HFF-Myc (cell line): Measurements from ENCODE around the gene LRRFIP2.
"Not testable (repeated sequence)": the region's sequence is repeated elsewhere in the genome, so short reads cannot be mapped to it uniquely, and the experiment has no call there.

Experiments
- DNase-seq: peaks from one replicate; pipeline ENCODE4 v3.0.0-alpha.2; 2011; ENCODE audit warnings: low read depth; ENCODE audit errors: extremely low read depth
- H3K4me3 ChIP-seq: replicated peaks from 2 replicates; pipeline ENCODE4 v1.5.1; 2011; ENCODE audit warnings: low read depth, mild to moderate bottlenecking, control low read depth, low read length
- TF ChIP-seq, protein P1 (sequence below): IDR thresholded peaks from 2 replicates; pipeline ENCODE4 v1.5.1; 2012; ENCODE audit warnings: mild to moderate bottlenecking, low read depth, low read length, control low read depth; ENCODE audit errors: missing control alignments

The LRRFIP2 gene, protein sequence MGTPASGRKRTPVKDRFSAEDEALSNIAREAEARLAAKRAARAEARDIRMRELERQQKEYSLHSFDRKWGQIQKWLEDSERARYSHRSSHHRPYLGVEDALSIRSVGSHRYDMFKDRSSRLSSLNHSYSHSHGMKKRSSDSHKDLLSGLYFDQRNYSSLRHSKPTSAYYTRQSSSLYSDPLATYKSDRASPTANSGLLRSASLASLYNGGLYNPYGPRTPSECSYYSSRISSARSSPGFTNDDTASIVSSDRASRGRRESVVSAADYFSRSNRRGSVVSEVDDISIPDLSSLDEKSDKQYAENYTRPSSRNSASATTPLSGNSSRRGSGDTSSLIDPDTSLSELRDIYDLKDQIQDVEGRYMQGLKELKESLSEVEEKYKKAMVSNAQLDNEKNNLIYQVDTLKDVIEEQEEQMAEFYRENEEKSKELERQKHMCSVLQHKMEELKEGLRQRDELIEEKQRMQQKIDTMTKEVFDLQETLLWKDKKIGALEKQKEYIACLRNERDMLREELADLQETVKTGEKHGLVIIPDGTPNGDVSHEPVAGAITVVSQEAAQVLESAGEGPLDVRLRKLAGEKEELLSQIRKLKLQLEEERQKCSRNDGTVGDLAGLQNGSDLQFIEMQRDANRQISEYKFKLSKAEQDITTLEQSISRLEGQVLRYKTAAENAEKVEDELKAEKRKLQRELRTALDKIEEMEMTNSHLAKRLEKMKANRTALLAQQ

DNA sequence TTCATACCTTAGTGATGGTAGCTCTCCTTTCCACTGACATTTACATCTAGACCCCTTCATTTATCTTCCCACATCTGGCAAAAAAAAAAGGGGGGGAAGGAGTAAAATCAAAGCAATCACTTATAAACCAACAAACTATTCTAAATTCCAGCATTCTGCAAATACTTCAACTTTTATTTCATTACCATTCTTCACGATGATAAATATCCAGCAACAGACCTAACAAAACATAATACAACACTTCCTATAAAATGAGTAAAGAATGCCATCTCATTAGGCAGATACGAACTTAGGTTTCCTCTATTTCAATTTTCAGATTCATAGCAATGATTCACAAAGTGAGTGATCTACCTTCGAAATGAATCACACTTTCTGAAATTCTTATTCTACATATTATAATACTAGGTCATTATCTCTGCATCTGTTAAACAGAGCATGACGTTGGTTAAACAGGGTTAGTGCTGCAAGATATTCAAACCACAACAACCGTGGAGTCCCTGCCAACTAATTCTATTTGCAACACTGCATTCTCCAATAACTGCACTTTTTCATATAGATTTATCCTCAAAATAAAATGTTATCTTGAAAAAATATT, at the start of gene LRRFIP2:
Gene LRRFIP2, minus strand, starts transcription at position 51 of the 595 bp plus-strand sequence. CDS start 25,599 bp downstream, outside the sequence.
- no peak for DNase-seq
- peak within 1 kb of the TSS; percentile 89 for H3K4me3 ChIP-seq
- TF ChIP-seq, protein P1, sequence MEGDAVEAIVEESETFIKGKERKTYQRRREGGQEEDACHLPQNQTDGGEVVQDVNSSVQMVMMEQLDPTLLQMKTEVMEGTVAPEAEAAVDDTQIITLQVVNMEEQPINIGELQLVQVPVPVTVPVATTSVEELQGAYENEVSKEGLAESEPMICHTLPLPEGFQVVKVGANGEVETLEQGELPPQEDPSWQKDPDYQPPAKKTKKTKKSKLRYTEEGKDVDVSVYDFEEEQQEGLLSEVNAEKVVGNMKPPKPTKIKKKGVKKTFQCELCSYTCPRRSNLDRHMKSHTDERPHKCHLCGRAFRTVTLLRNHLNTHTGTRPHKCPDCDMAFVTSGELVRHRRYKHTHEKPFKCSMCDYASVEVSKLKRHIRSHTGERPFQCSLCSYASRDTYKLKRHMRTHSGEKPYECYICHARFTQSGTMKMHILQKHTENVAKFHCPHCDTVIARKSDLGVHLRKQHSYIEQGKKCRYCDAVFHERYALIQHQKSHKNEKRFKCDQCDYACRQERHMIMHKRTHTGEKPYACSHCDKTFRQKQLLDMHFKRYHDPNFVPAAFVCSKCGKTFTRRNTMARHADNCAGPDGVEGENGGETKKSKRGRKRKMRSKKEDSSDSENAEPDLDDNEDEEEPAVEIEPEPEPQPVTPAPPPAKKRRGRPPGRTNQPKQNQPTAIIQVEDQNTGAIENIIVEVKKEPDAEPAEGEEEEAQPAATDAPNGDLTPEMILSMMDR: no peak

DNA sequence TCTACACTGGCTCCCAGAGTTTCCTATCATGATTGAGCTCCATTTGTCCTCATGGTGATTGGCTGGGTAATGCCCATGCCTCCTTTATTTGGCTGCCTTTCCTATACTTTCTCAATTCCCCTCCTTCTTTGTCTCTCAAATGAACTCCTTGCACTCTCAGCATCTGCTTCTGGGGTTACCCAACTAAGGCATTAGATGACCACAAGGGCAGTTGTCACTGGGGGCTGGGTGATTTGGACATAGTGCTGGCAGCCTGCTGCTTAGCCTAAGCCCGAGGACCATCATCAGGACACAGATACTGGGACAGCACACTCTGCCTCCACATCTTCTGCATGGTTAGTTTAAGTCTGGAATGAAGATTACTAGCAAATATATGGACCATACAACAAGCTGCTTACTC, 49.2 kb upstream of the LRRFIP2 start:
- TF ChIP-seq, protein P1: no peak
- DNase-seq: no peak
- H3K4me3 ChIP-seq: no peak overlapping the region

DNA sequence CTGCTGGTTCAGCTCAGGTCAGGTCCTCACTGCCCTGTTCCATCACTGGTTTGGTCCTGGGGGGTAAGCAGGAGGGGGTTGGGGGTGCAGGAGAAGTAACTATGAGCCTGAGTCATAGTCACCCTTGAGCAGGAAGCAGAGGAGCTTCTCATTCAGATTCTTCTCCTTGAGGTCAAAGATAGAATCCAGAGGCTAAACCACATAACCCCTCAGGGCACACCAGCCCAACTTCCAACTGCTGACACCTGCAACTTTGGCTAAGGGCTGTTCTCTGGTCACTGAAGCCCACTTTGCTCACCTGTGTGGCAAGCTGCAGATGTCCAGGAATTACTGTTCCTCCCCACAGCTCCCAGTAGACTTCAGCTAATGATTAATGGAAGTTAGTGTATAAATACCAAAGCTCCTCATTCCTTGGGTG, 48.8 kb upstream of the LRRFIP2 start:
- TF ChIP-seq, protein P1: no peak
- DNase-seq: no peak
- H3K4me3 ChIP-seq: no peak overlapping the region

DNA sequence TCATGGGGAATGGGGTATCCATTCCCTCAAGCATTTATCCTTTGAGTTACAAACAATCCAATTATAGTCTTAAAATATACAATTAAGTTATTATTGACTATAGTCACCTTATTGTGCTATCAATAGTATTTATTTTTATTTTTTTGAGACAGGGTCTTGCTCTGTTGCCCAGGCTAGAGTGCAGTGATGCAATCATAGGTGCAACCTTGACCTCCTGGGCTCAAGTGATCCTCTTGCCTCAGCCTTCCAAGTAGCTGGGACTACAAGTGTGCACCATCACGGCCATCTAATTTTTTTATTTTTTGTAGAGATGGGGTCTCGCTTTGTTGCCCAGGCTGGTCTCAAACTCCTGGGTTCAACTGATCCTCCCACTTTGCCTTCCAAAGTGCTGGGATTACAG, 48.2 kb upstream of the LRRFIP2 start:
- H3K4me3 ChIP-seq, DNase-seq: not testable (repeated sequence)

DNA sequence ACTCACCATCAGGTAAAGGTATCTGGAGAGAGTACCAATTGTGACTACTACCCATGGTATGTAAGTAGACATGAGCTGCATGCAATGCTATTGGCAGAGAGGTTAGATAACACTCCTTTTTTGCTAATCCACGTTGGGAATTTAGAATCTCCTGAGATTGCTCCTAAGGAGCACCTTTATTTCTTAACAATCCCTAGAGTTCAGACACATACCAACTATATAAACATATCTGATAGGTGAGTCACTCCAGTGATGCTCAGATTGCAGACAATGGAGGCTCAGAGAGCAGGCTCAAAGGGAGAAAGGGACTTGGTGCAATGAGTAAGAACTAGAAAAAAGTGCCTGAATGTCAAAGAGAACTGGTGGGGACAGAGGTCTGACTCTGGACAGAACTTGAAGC, 47.0 kb upstream of the LRRFIP2 start:
- DNase-seq: no peak
- no peak overlapping the region for H3K4me3 ChIP-seq
- TF ChIP-seq, protein P1: no peak

DNA sequence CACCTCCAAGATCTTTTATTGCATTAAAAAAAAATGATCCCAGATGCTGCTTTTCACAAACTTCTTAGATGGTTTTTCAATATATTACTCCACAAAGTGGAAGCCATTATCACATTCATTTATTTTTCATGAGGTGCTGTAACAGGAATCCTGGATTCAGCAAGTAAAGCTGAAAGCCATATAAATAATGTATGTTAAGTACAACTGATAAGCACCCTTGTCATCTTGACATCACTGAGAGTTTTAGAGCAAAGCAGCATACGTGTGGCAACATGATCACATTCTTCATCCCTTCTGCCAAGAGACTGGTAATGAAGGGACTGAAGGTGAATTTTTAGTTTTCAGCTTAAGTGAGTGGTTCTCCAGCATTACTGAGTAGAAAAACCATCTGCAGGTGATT, 44.9 kb upstream of the LRRFIP2 start:
- no peak for DNase-seq
- TF ChIP-seq, protein P1: no peak
- H3K4me3 ChIP-seq: no peak overlapping the region

DNA sequence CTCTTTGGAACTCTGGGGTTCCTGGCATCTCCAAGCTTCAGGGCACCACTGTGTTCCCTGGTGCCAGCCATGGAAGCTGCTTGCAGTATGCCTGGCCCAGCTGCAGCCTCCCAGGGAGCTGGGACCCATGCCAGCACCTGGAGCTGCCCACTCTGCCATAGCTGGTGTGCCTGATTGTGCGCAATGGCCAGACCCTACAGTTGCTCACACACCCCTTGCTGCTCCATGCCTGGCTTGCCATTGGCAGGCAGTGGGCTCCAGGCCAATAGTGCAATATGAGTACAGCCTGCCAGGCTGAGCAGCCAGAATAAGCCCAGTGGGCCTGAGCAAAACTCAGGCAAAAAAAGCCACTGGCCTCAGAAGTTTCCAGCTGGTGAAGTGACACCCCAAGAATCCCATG, 43.8 kb upstream of the LRRFIP2 start:
- H3K4me3 ChIP-seq: no peak overlapping the region
- DNase-seq: no peak
- TF ChIP-seq, protein P1: no peak
